SW480 (cell line): ENCODE measurements around the gene XPR1.
A peak's percentile ranks its signal among the peaks of the same experiment; 100 is the strongest.
"Not testable (repeated sequence)": the region's sequence is repeated elsewhere in the genome, so short reads cannot be mapped to it uniquely, and the experiment has no call there.

Experiments
- DNase-seq: peaks from one replicate; pipeline ENCODE4 v3.0.0-alpha.2; 2016; ENCODE audit warnings: low spot score

The XPR1 gene

GRCh38 chr1:180722586-180722985, 90.8 kb downstream of the XPR1 start:
- no peak for DNase-seq

- no peak for DNase-seq
These were observed 92.2 kb downstream of the XPR1 start for GRCh38 chr1:180724055-180724454.

GRCh38 chr1:180726024-180726423, 94.2 kb downstream of the XPR1 start:
- DNase-seq: not testable (repeated sequence)

GRCh38 chr1:180727751-180728150, 95.9 kb downstream of the XPR1 start:
- not testable (repeated sequence) for DNase-seq

- no peak for DNase-seq
These were observed 96.8 kb downstream of the XPR1 start for GRCh38 chr1:180728472-180729106.

GRCh38 chr1:180731131-180731530, 99.3 kb downstream of the XPR1 start:
- no peak for DNase-seq

- no peak for DNase-seq
These were observed 101.0 kb downstream of the XPR1 start for GRCh38 chr1:180732866-180733265.

- no peak for DNase-seq
These were observed 102.5 kb downstream of the XPR1 start for GRCh38 chr1:180734366-180734765.

GRCh38 chr1:180742663-180743062, 110.8 kb downstream of the XPR1 start:
- DNase-seq: no peak

- no peak for DNase-seq
These were observed 112.0 kb downstream of the XPR1 start for GRCh38 chr1:180743868-180744267.

GRCh38 chr1:180745098-180745497, 113.3 kb downstream of the XPR1 start:
- DNase-seq: no peak

GRCh38 chr1:180751921-180752320, 120.1 kb downstream of the XPR1 start:
- no peak for DNase-seq

- no peak for DNase-seq
These were observed 122.6 kb downstream of the XPR1 start for GRCh38 chr1:180754453-180754852.

- DNase-seq: no peak
These were observed 125.8 kb downstream of the XPR1 start for GRCh38 chr1:180757657-180758056.

GRCh38 chr1:180762796-180763195, 131.0 kb downstream of the XPR1 start:
- no peak for DNase-seq

GRCh38 chr1:180765151-180765550, 133.3 kb downstream of the XPR1 start:
- no peak for DNase-seq

GRCh38 chr1:180769889-180770288, 138.1 kb downstream of the XPR1 start:
- no peak for DNase-seq

GRCh38 chr1:180773210-180773865, 141.5 kb downstream of the XPR1 start:
- DNase-seq: no peak

- no peak for DNase-seq
These were observed 144.0 kb downstream of the XPR1 start for GRCh38 chr1:180775801-180776200.

GRCh38 chr1:180777072-180777689, 145.4 kb downstream of the XPR1 start:
- DNase-seq: no peak

GRCh38 chr1:180778782-180779398, 147.1 kb downstream of the XPR1 start:
- peak; percentile 21 for DNase-seq

GRCh38 chr1:180779584-180779983, 147.8 kb downstream of the XPR1 start:
- no peak for DNase-seq

GRCh38 chr1:180781718-180782117, 149.9 kb downstream of the XPR1 start:
- DNase-seq: no peak
